Epithelial cell of proximal tubule (primary cell): ENCODE data around the gene RXFP1. TPM values are rescaled to one million over a fixed set of nuclear protein-coding genes. Genes with fewer than 3 reads are reported as not detected.

Experiments used
- DNase-seq: peaks from one replicate; pipeline ENCODE4 v3.0.0-alpha.2; 2011; ENCODE audit warnings: low read depth
- H3K4me3 ChIP-seq: 2 replicates; pipeline ENCODE4 v1.5.1; 2011; ENCODE audit warnings: low read depth, mild to moderate bottlenecking, low read length
- CTCF ChIP-seq: conservative IDR thresholded peaks from 2 replicates; pipeline ENCODE4 v1.5.1; 2012; ENCODE audit warnings: low read depth, mild to moderate bottlenecking, low read length
- total RNA-seq: library from RNA; depleted of rRNA; stranded (reverse); fragments of >200 nt; gene quantifications from 2 replicates; pipeline ENCODE4 v1.2.3, GENCODE V29; 2015

RXFP1 gene
- total RNA-seq, 1 donor from 2014 or later, result not detected

DNA sequence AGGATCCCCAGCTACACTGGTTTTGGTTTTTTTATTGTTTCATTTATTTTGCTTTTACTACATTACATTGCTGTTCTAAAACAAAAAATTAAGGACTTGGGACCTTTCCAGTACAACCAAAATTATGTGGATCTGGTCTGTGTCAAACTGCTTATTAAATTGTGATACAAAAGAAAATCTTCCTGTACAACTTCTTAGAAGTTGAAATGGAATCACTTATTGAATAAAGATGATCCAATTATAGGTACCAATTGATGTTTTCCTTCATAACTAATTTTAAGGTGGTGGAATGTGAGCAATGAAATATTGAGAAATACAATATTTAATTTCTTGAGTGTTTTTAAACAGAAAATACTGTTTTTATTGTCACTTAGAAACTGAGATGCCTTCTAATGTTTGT lies 82.7 kb downstream of the RXFP1 start:
- no peak for DNase-seq
- H3K4me3 ChIP-seq, result no peak overlapping the region
- TF ChIP-seq CTCF, result no peak

DNA sequence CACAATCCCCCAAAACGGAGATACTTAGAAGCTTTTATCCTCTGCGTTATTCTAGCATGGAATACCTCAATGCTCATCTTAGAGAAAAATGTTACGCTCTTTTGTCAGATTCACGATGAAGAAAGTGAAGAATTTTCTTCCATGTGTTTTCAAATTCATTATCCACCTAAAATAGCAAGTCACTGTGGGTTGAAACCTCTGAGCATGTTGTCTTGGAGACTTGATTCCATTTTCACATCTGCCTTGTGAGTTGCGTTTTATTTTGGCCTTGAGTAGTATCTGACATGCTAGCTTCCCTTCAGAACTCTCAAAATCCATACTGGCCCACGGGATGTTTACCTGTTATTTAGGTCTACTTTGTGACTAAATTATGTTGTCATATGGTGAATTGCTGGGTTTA lies 83.7 kb downstream of the RXFP1 start:
- no peak for DNase-seq
- no peak overlapping the region for H3K4me3 ChIP-seq
- TF ChIP-seq CTCF, result no peak

GRCh38 chr4:158606969-158607368 lies 85.3 kb downstream of the RXFP1 start:
- no peak for TF ChIP-seq CTCF
- H3K4me3 ChIP-seq, result no peak overlapping the region
- DNase-seq, result no peak

GRCh38 chr4:158609116-158609515 lies 87.4 kb downstream of the RXFP1 start:
- no peak overlapping the region for H3K4me3 ChIP-seq
- no peak for TF ChIP-seq CTCF
- DNase-seq, result no peak

GRCh38 chr4:158610790-158611189 lies 89.1 kb downstream of the RXFP1 start:
- no peak for TF ChIP-seq CTCF
- no peak for DNase-seq
- no peak overlapping the region for H3K4me3 ChIP-seq

- no peak for TF ChIP-seq CTCF
- no peak overlapping the region for H3K4me3 ChIP-seq
Measured at GRCh38 chr4:158613046-158613445, 91.4 kb downstream of the RXFP1 start.

GRCh38 chr4:158617956-158618355 lies 96.3 kb downstream of the RXFP1 start:
- TF ChIP-seq CTCF, result no peak
- no peak overlapping the region for H3K4me3 ChIP-seq
- DNase-seq, result no peak

More at GRCh38 chr4:158613046-158613445, 91.4 kb downstream of the RXFP1 start:
- DNase-seq, result no peak
